Amniotic stem cell (primary cell): ENCODE measurements around the gene KIAA0825.
"Not testable (repeated sequence)": the region's sequence is repeated elsewhere in the genome, so short reads cannot be mapped to it uniquely, and the experiment has no call there.

Experiments
- DNase-seq: peaks from one replicate; lab custom pipeline; 2025; lab: John Stamatoyannopoulos, UW

The KIAA0825 gene

GRCh38 chr5:94175912-94176311 is 442.5 kb downstream of the KIAA0825 start:
- DNase-seq: no peak

DNA sequence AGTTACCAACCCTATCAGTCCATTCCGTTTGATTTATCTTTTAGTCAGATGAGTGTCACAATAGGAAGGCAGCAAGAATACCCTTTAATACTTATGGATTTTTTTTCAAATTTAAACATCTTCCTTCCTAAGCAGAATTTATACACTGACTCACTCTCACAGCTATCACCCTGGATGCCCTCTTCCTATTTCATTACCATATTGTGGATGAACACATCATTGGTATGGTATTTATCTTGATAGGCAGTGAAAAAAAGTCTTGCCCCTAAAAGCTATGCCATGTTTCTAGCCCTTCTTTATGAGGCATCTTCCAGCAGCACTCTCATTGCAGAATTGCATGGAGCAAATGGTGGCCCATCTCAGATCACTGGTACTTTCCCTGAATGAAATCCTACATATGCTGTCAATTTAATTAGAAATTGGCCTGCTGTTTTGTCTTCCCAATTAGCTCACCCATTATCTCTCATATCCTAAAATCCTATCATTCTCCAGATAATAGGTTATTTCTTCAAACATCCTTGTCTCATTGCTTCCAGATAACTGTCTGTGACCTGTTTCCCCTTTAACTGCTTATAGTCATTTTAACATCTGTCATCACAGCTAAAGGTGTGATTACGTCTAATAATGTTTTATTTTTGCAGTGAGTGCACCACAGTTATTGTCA is 443.5 kb downstream of the KIAA0825 start:
- DNase-seq: peak; percentile 4

GRCh38 chr5:94173100-94173499 is 445.3 kb downstream of the KIAA0825 start:
- DNase-seq: no peak

GRCh38 chr5:94171070-94171469 is 447.3 kb downstream of the KIAA0825 start:
- not testable (repeated sequence) for DNase-seq

DNA sequence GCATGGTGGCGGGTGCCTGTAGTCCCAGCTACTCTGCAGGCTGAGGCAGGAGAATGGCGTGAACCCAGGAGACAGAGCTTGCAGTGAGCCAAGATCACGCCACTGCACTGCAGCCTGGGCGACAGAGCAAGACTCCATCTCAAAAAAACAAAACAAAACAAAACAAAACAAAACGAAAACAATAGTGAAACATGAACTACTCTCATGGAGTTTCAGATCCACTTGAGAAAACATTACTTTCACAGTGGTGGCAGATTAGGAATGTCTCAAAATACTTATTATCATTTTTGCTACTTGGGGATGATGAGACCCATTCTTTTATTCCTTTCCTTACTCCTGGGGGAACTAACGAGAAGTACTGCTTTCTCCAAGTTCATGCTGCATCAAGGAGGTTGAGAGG is 448.2 kb downstream of the KIAA0825 start:
- DNase-seq: not testable (repeated sequence)

GRCh38 chr5:94168151-94168550 is 450.3 kb downstream of the KIAA0825 start:
- no peak for DNase-seq

DNA sequence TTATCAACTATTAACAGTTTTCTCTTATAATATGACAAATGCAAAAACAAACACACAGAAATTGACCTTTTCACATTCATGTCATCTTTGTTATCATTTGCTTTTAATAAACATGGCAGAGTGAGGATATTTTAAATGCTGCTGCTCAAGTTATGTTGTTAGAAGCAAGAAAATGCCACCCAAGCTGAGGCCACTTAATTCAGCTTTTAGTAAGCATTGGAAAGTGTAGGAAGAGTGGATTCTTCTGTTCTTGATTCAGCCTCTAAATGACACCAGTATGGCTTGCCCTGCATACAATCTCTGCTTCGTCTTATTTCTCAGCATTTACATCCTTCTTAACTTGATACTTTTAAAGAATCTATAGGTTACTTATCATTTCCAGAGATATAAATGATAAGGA is 456.6 kb downstream of the KIAA0825 start:
- no peak for DNase-seq

GRCh38 chr5:94159144-94159543 is 459.3 kb downstream of the KIAA0825 start:
- no peak for DNase-seq

- DNase-seq: no peak
Observed at GRCh38 chr5:94157704-94158539, 460.5 kb downstream of the KIAA0825 start.

DNA sequence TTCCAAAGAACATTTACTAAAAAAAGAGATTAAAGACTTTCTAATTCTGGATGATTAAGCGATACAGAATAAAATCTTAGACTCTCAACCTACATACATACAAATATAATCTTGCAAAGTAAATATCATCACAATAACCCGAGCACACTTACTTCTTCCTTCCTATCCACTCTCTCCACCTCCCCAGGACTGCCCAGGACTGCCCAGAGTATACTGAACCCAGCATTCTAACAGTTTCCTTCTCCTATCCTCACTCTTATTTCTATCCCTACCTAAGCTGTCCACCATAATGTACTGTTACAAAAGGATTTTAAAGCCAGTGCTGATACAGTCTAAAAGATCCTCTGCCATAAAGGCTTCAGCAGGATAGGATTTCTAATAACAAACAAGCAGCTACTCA is 463.7 kb downstream of the KIAA0825 start:
- DNase-seq: no peak

GRCh38 chr5:94153736-94154450 is 464.5 kb downstream of the KIAA0825 start:
- DNase-seq: no peak

- DNase-seq: not testable (repeated sequence)
Observed at GRCh38 chr5:94143621-94144020, 474.8 kb downstream of the KIAA0825 start.

DNA sequence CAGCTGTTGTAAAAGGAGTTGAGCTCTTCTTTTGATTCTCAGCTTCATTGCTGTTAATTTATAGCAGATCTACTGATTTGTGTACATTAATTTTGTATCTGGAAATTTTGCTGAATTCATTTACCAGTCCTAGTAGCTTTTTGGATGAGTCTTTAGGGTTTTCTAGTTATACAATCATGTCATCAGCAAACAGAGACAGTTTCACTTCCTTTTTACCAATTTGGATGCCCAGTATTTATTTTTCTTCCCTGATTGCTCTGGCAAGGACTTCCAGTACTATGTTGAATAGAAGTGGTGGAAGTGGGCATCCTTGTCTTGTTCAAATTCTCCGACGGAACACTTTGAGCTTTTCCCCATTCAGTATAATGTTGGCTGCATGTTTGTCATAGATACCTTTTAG is 478.1 kb downstream of the KIAA0825 start:
- no peak for DNase-seq

DNA sequence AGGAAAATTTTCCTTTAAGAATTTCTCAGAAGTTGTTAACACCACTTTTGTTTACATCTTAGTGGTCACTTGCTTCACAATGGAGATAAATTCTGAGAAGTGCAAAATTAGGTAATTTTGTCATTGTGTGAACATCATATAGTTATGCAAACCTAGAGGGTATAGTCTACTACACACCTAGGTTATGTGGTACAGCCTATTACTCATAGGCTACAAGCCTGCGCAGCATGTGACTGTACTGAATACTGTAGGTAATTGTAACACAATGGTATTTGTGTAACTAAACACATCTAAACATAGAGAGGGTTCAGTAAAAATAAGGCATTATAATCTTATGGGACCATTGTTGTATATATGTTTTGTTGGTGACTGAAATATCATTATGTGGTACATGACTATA is 488.3 kb downstream of the KIAA0825 start:
- no peak for DNase-seq

GRCh38 chr5:94125107-94125506 is 493.3 kb downstream of the KIAA0825 start:
- no peak for DNase-seq

DNA sequence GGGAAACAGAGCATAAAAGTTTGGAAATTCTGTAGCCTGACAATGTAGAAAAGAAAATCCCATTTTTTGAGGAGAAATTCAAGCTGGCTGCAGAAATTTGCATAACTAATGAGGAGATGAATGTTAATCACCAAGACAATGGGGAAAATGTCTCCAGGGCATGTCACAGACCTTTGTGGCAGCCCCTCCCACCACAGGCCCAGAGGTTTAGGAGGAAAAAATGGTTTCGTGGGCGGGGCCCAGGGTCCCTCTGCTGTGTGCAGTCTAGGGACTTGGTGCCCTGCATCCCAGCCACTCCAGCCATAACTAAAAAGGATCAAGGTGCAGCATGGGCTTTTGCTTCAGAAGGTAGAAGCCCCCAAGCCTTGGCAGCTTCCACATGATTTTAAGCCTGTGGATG is 502.1 kb downstream of the KIAA0825 start:
- DNase-seq: not testable (repeated sequence)

GRCh38 chr5:94113087-94113486 is 505.3 kb downstream of the KIAA0825 start:
- no peak for DNase-seq

DNA sequence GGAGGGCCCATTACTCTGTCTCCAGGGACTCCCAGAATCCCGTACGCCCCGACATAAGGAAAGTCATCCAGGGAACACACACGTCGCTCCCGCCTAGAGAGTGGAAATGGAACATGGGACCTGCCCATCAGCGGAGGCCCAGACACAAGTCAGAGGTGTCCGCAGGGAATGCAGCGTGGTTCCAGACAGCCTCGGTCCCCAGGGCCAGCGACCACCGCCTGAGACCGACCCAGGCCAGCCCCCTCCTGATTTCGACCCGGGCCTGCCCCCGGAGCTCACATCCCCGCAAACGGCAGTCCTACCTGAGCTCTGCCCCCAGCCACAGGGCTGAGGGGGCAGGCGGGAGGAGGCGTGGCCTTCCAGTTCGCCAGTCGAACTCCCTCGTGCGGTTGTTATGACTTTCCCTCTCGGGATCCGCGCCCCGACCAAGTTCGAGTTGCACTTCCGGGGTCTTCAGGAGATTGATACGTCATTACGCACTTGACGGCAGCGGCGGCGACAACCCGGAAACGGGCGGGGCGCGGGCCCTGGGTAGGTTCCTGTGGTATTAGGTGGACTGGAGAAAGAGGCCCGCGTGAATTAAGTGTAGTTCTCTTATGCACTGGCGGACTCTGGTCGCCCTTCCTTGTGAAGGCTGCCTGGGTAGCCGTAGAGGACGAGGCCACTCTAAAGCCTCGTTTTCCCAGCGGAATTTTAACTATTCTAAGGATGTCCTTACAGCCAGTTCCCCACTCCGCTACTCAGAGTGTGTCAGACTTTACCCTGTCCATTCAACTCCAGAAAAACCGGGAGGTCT is 507.0 kb downstream of the KIAA0825 start:
- DNase-seq: peak; percentile 92

DNA sequence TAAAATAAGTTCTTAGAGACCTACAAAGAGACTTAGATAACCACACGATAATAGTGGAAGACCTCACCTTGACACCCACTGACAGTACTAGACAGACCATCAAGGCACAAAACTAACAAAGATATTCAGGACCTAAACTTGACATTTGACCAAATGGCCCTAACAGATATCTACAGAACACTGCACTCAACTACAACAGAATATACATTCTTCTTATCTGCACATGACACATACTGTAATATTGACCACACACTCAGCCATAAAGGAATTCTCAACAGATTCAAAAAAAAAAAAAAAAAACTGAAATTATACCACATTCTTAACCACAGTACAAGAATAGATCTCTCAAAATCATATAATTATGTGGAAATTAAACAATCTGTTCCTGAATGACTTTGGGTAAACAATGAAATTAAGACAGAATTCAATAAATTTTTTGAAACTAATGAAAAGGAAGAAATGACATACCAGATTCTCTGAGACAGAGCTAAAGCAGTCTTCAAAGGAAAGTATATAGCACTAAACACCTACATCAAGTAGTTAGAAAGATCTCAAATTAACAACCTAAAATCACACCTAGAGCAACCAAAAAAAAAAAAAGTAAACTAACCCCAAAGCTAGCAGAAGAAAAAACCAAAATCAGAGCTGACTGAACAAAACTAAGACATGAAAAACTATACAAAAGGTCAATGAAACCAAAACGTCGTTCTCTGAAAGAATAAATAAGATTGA is 514.7 kb downstream of the KIAA0825 start:
- DNase-seq: no peak
